ENCODE data around the gene PLCH1. TPM values are rescaled to one million over a fixed set of nuclear protein-coding genes. Genes with fewer than 3 reads are reported as not detected.

Gene PLCH1
- total RNA-seq, 1 donor from 2014 or later, result 3.1 TPM

- H3K4me3 ChIP-seq (ENCODE audit: low read depth, low read length), result no peak overlapping the region
- no peak for TF ChIP-seq CTCF (conservative IDR thresholded peaks at IDR 0.05; ENCODE audit: low read depth, low read length)
- no peak for DNase-seq (ENCODE audit: low read depth)
Observed at GRCh38 chr3:155368786-155369185, 376.1 kb downstream of the PLCH1 start.

- TF ChIP-seq CTCF (conservative IDR thresholded peaks at IDR 0.05; ENCODE audit: low read depth, low read length), result no peak
- DNase-seq (ENCODE audit: low read depth), result no peak
- H3K4me3 ChIP-seq (ENCODE audit: low read depth, low read length), result no peak overlapping the region
Observed at GRCh38 chr3:155367506-155367905, 377.4 kb downstream of the PLCH1 start.

- DNase-seq (ENCODE audit: low read depth), result no peak
- no peak for TF ChIP-seq CTCF (conservative IDR thresholded peaks at IDR 0.05; ENCODE audit: low read depth, low read length)
- no peak overlapping the region for H3K4me3 ChIP-seq (ENCODE audit: low read depth, low read length)
Observed at GRCh38 chr3:155365178-155365783, 379.6 kb downstream of the PLCH1 start.

GRCh38 chr3:155364492-155364891 is 380.4 kb downstream of the PLCH1 start:
- no peak overlapping the region for H3K4me3 ChIP-seq (ENCODE audit: low read depth, low read length)
- no peak for DNase-seq (ENCODE audit: low read depth)
- no peak for TF ChIP-seq CTCF (conservative IDR thresholded peaks at IDR 0.05; ENCODE audit: low read depth, low read length)

- H3K4me3 ChIP-seq (ENCODE audit: low read depth, low read length), result no peak overlapping the region
- no peak for TF ChIP-seq CTCF (conservative IDR thresholded peaks at IDR 0.05; ENCODE audit: low read depth, low read length)
- DNase-seq (ENCODE audit: low read depth), result no peak
Observed at GRCh38 chr3:155363690-155364070, 381.2 kb downstream of the PLCH1 start.

- no peak overlapping the region for H3K4me3 ChIP-seq (ENCODE audit: low read depth, low read length)
- TF ChIP-seq CTCF (conservative IDR thresholded peaks at IDR 0.05; ENCODE audit: low read depth, low read length), result no peak
- no peak for DNase-seq (ENCODE audit: low read depth)
Observed at GRCh38 chr3:155362808-155363689, 381.8 kb downstream of the PLCH1 start.
